ENCODE measurements around the gene PAK1. TPM values are rescaled to one million over a fixed set of nuclear protein-coding genes. Genes with fewer than 3 reads are reported as not detected.
A peak's percentile ranks its signal among the peaks of the same experiment; 100 is the strongest.
"Not testable (repeated sequence)": the region's sequence is repeated elsewhere in the genome, so short reads cannot be mapped to it uniquely, and the experiment has no call there.

Gene PAK1
- total RNA-seq, 2 donors from 2014 or later: 40.8 to 56.8 TPM

GRCh38 chr11:77503006-77503405 is 29.1 kb upstream of the PAK1 start:
- no peak for DNase-seq
- no peak for ATAC-seq (replicated peaks in 1 of 2)
- H3K4me1 Mint-ChIP-seq (ENCODE audit: low read depth): peaks cover 6% of the 10 kb centered on the region
- H3K9me3 Mint-ChIP-seq: no peaks in the 10 kb centered on the region
- no peaks in the 10 kb centered on the region for H3K36me3 Mint-ChIP-seq (ENCODE audit: insufficient read depth in 2 of 2)
- H3K27ac Mint-ChIP-seq: no peak overlapping the region
- peaks cover 45% of the 10 kb centered on the region for H3K27me3 Mint-ChIP-seq (ENCODE audit: low read depth)
- no peak overlapping the region for H3K4me3 Mint-ChIP-seq

GRCh38 chr11:77502346-77502905 is 28.5 kb upstream of the PAK1 start:
- no peak for ATAC-seq (replicated peaks in 1 of 2)

GRCh38 chr11:77501758-77502157 is 27.9 kb upstream of the PAK1 start:
- ATAC-seq (replicated peaks in 1 of 2): no peak
- Mint-ChIP-seq H3K36me3 (ENCODE audit: insufficient read depth in 2 of 2) (no peaks in the 10 kb centered on the region), H3K4me1 (ENCODE audit: low read depth) (peaks cover 16% of the 10 kb centered on the region), H3K9me3 (no peaks in the 10 kb centered on the region), H3K4me3 (no peak overlapping the region), H3K27me3 (ENCODE audit: low read depth) (peaks cover 37% of the 10 kb centered on the region), H3K27ac (no peak overlapping the region)
- no peak for DNase-seq

More at GRCh38 chr11:77502346-77502905, 28.5 kb upstream of the PAK1 start:
- Mint-ChIP-seq H3K9me3 (no peaks in the 10 kb centered on the region), H3K4me1 (ENCODE audit: low read depth) (peaks cover 9% of the 10 kb centered on the region), H3K27me3 (ENCODE audit: low read depth) (peaks cover 41% of the 10 kb centered on the region), H3K4me3 (no peak overlapping the region), H3K27ac (no peak overlapping the region), H3K36me3 (ENCODE audit: insufficient read depth in 2 of 2) (no peaks in the 10 kb centered on the region)
- no peak for DNase-seq

- Mint-ChIP-seq H3K4me1 (ENCODE audit: low read depth) (peaks cover 22% of the 10 kb centered on the region), H3K9me3 (peaks cover 3% of the 10 kb centered on the region in 2 donors), H3K27ac (no peak overlapping the region), H3K36me3 (ENCODE audit: insufficient read depth in 2 of 2) (no peaks in the 10 kb centered on the region), H3K27me3 (ENCODE audit: low read depth) (peaks cover 19% of the 10 kb centered on the region), H3K4me3 (no peak overlapping the region)
- ATAC-seq (replicated peaks in 1 of 2): peak in 1 of 2 donors; percentile 65
- no peak for DNase-seq
These were observed 23.5 kb upstream of the PAK1 start for GRCh38 chr11:77497368-77497767.

- ATAC-seq (replicated peaks in 1 of 2): no peak
- no peaks in the 10 kb centered on the region for H3K36me3 Mint-ChIP-seq (ENCODE audit: insufficient read depth in 2 of 2)
- no peak for DNase-seq
- H3K9me3 Mint-ChIP-seq: peaks cover 3% of the 10 kb centered on the region in 2 donors
- H3K27me3 Mint-ChIP-seq (ENCODE audit: low read depth): peaks cover 6% of the 10 kb centered on the region
- no peak overlapping the region for H3K4me3 Mint-ChIP-seq
- no peak overlapping the region for H3K27ac Mint-ChIP-seq
- peaks cover 16% of the 10 kb centered on the region for H3K4me1 Mint-ChIP-seq (ENCODE audit: low read depth)
These were observed 21.6 kb upstream of the PAK1 start for GRCh38 chr11:77495526-77495925.

GRCh38 chr11:77490035-77490434 is 16.1 kb upstream of the PAK1 start:
- not testable (repeated sequence) for H3K4me1 Mint-ChIP-seq (ENCODE audit: low read depth); ATAC-seq (replicated peaks in 1 of 2)

GRCh38 chr11:77487790-77488189 is 13.9 kb upstream of the PAK1 start:
- H3K4me3 Mint-ChIP-seq: no peak overlapping the region
- no peaks in the 10 kb centered on the region for H3K36me3 Mint-ChIP-seq (ENCODE audit: insufficient read depth in 2 of 2)
- no peaks in the 10 kb centered on the region for H3K27me3 Mint-ChIP-seq (ENCODE audit: low read depth)
- no peak overlapping the region for H3K27ac Mint-ChIP-seq
- no peaks in the 10 kb centered on the region for H3K4me1 Mint-ChIP-seq (ENCODE audit: low read depth)
- DNase-seq (no peak), ATAC-seq (replicated peaks in 1 of 2) (no peak)
- H3K9me3 Mint-ChIP-seq: no peaks in the 10 kb centered on the region

More at GRCh38 chr11:77490035-77490434, 16.1 kb upstream of the PAK1 start:
- not testable (repeated sequence) for H3K9me3 Mint-ChIP-seq; H3K27ac Mint-ChIP-seq; H3K36me3 Mint-ChIP-seq (ENCODE audit: insufficient read depth in 2 of 2); DNase-seq; H3K4me3 Mint-ChIP-seq; H3K27me3 Mint-ChIP-seq (ENCODE audit: low read depth)

- Mint-ChIP-seq H3K9me3 (no peaks in the 10 kb centered on the region), H3K4me3 (no peak overlapping the region), H3K27me3 (ENCODE audit: low read depth) (peaks cover 7% of the 10 kb centered on the region), H3K36me3 (ENCODE audit: insufficient read depth in 2 of 2) (no peaks in the 10 kb centered on the region), H3K4me1 (ENCODE audit: low read depth) (no peaks in the 10 kb centered on the region), H3K27ac (no peak overlapping the region)
- DNase-seq (no peak), ATAC-seq (replicated peaks in 1 of 2) (no peak)
These were observed 6.0 kb upstream of the PAK1 start for GRCh38 chr11:77479746-77480352.

- peak overlapping the region; percentile 5 to 91 for H3K4me3 Mint-ChIP-seq
- H3K4me1 Mint-ChIP-seq (ENCODE audit: low read depth): peaks cover 4% of the 10 kb centered on the region
- no peak for DNase-seq
- ATAC-seq (replicated peaks in 1 of 2): no peak
- peak overlapping the region; percentile 74 for H3K27ac Mint-ChIP-seq
- H3K27me3 Mint-ChIP-seq (ENCODE audit: low read depth): peaks cover 20% of the 10 kb centered on the region
- H3K9me3 Mint-ChIP-seq: no peaks in the 10 kb centered on the region
- peaks cover 0 to 2% of the 10 kb centered on the region in 2 donors for H3K36me3 Mint-ChIP-seq (ENCODE audit: insufficient read depth in 2 of 2)
These were observed 1.3 kb upstream of the PAK1 start for GRCh38 chr11:77475206-77475605.

GRCh38 chr11:77474684-77475060 is 778 bp upstream of the PAK1 start:
- H3K27ac Mint-ChIP-seq: peak overlapping the region; percentile 69
- DNase-seq (no peak), ATAC-seq (replicated peaks in 1 of 2) (no peak)
- peak overlapping the region; percentile 84 to 91 for H3K4me3 Mint-ChIP-seq
- H3K9me3 Mint-ChIP-seq: no peaks in the 10 kb centered on the region
- H3K36me3 Mint-ChIP-seq (ENCODE audit: insufficient read depth in 2 of 2): peaks cover 0 to 2% of the 10 kb centered on the region in 2 donors
- H3K4me1 Mint-ChIP-seq (ENCODE audit: low read depth): peaks cover 4% of the 10 kb centered on the region
- H3K27me3 Mint-ChIP-seq (ENCODE audit: low read depth): peaks cover 20% of the 10 kb centered on the region

- peaks cover 4% of the 10 kb centered on the region for H3K4me1 Mint-ChIP-seq (ENCODE audit: low read depth)
- peaks cover 20% of the 10 kb centered on the region for H3K27me3 Mint-ChIP-seq (ENCODE audit: low read depth)
- no peak overlapping the region for H3K27ac Mint-ChIP-seq
- peak; percentile 62 to 73 for DNase-seq
- no peaks in the 10 kb centered on the region for H3K9me3 Mint-ChIP-seq
- ATAC-seq (replicated peaks in 1 of 2): peak; percentile 79 to 83
- H3K4me3 Mint-ChIP-seq: peak overlapping the region; percentile 82 to 89
- H3K36me3 Mint-ChIP-seq (ENCODE audit: insufficient read depth in 2 of 2): peaks cover 0 to 2% of the 10 kb centered on the region in 2 donors
These were observed 698 bp downstream of the PAK1 start for GRCh38 chr11:77472991-77473800.

GRCh38 chr11:77471558-77472193 is 2.2 kb downstream of the PAK1 start:
- Mint-ChIP-seq H3K4me3 (peak overlapping the region; percentile 65 to 67), H3K27me3 (ENCODE audit: low read depth) (peaks cover 20% of the 10 kb centered on the region), H3K9me3 (no peaks in the 10 kb centered on the region)

GRCh38 chr11:77470971-77471370 is 2.9 kb downstream of the PAK1 start:
- Mint-ChIP-seq H3K27ac (no peak overlapping the region), H3K36me3 (ENCODE audit: insufficient read depth in 2 of 2) (peaks cover 0 to 2% of the 10 kb centered on the region in 2 donors), H3K4me3 (no peak overlapping the region), H3K9me3 (no peaks in the 10 kb centered on the region), H3K4me1 (ENCODE audit: low read depth) (peaks cover 4% of the 10 kb centered on the region), H3K27me3 (ENCODE audit: low read depth) (peaks cover 20% of the 10 kb centered on the region)
- DNase-seq (no peak), ATAC-seq (replicated peaks in 1 of 2) (no peak)

More at GRCh38 chr11:77471558-77472193, 2.2 kb downstream of the PAK1 start:
- peak; percentile 20 to 30 for DNase-seq
- no peak overlapping the region for H3K27ac Mint-ChIP-seq
- no peak for ATAC-seq (replicated peaks in 1 of 2)
- peaks cover 4% of the 10 kb centered on the region for H3K4me1 Mint-ChIP-seq (ENCODE audit: low read depth)
- peaks cover 0 to 2% of the 10 kb centered on the region in 2 donors for H3K36me3 Mint-ChIP-seq (ENCODE audit: insufficient read depth in 2 of 2)
